ENCODE results near the gene LYSET.
"Not testable (repeated sequence)": the region's sequence is repeated elsewhere in the genome, so short reads cannot be mapped to it uniquely, and the experiment has no call there.

The LYSET gene

GRCh38 chr14:93223565-93223964 lies 38.4 kb downstream of the LYSET start:
- no peak for DNase-seq (ENCODE audit: low read depth)

DNA sequence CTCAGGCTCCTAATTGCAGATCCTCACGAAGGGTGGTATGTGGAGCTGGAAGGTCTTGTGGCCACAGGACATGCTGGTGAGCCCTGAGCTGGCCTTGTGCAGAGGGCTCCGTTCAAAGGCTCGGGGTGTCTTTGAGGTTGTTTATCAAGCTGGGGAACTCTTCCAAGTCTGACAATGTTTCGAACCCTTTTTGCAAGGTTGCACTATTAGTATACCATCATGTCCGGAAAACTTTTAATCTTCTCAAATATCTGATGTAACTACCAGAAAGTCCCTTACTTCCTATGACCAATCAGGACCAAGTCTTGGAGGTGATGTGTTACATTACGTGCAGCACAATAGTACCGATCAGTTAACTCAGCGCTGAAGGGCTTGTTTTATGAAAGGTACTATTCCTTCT lies 43.4 kb downstream of the LYSET start:
- DNase-seq (ENCODE audit: low read depth): no peak

GRCh38 chr14:93230539-93230938 lies 45.4 kb downstream of the LYSET start:
- no peak for DNase-seq (ENCODE audit: low read depth)

DNA sequence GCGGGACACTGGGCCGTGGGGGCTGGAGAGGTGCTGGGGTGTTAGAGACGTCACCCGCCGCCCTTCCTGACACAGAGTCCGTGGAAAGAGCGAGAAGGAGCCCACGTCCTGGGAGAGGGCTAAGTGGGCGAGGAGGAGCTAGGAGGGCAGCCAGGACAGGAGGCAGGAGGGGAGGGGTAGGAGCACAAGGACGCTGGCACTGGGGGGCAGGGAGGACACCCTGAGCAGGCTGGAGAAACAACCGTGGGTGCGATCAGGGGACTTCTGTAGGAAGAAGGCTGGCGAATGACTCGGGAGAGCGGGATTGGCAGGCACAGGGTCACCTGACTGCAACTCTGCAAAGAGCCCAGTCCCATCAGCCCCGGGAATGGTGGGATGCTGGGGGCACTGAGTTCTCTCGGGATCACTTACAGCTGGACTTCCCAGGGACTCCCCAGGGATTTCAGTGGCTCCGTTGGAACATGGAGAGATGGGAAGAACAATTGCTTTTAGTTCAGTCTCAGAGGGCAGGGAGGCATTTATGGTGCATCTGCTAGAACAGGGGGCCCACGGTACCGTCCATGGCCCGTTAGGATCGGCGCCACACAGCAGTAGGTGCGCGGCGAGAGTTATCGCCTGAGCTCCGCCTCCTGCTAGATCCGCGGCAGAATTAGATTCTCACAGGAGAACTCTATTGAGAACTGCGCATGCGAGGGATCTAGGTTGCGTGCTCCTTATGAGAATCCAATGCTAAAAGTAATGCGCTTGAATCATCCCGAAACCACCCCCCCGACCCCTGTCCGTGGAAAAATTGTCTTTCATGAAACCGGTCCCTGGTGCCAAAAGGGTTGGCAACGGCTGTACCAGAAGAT lies 46.2 kb downstream of the LYSET start:
- no peak for DNase-seq (ENCODE audit: low read depth)

DNA sequence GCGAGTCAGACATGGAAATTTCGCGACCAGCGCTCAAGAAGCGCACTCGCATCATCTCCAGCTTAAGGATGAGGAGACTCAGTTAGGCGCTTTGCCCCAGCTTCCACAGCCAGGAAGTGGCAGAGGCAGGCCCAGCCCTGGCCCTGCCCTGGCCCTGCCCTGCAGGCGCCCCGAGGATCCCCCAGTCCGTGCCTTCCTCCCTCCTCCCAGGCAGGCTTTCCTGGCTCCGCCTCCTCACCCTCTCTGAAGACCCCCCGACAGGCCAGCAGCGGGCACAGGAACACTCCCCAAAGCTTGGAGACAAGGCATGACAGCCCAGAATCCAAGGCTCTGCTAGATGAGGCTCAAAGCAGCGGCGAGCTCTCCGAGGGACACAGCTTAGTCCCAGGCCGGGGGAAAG lies 47.0 kb downstream of the LYSET start:
- no peak for DNase-seq (ENCODE audit: low read depth)

- DNase-seq (ENCODE audit: low read depth): not testable (repeated sequence)
Measured at GRCh38 chr14:93233078-93233477, 48.0 kb downstream of the LYSET start.

DNA sequence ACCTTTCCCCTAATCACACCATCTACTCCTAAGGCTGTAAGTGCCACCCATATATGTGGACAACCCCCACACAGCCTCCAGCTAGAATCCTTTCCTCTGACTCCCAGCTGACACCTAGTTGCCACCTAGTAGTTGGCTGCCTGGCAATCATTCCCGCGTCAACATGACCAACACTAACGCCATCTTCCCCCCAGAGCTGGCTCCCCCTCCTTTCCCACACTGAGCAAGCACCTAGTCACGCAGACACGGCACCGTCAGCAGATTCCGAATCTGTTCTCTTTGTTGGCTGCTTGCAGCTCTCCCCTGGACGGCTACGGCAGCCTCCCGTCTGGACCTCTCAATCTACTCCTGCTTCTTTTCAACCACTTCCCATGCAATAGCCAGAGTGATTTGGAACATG lies 49.7 kb downstream of the LYSET start:
- no peak for DNase-seq (ENCODE audit: low read depth)
